HEK293T (cell line): Measurements from ENCODE around the gene OR8B3.
"Not testable (repeated sequence)": the region's sequence is repeated elsewhere in the genome, so short reads cannot be mapped to it uniquely, and the experiment has no call there.

Source experiments
- CTCF ChIA-PET: fragments of 350-600 bp; formaldehyde crosslinking; extraction: SDS; loops from one replicate; lab custom pipeline; 2021; ENCODE audit warnings: antibody characterized with exemption, inconsistent platforms; lab: Yijun Ruan, JAX
- POLR2A ChIA-PET: fragments of 350-600 bp; formaldehyde crosslinking; extraction: SDS; loops from one replicate; lab custom pipeline; 2020; ENCODE audit warnings: antibody characterized with exemption, inconsistent platforms; lab: Yijun Ruan, JAX
- DNase-seq: peaks from one replicate; pipeline ENCODE4 v3.0.0; 2012; ENCODE audit warnings: mixed read lengths; ENCODE audit errors: extremely low spot score
- ARNT ChIP-seq: fragments of 450-650 bp; IDR thresholded peaks from 2 replicates; pipeline ENCODE4 v1.6.1; 2017; ENCODE audit warnings: mild to moderate bottlenecking
- BHLHE40 ChIP-seq: fragments of 450-650 bp; IDR thresholded peaks from 2 replicates; pipeline ENCODE4 v1.6.1; 2016; ENCODE audit warnings: mild to moderate bottlenecking, moderate library complexity, borderline replicate concordance
- CTBP1 ChIP-seq: fragments of 450-650 bp; IDR thresholded peaks from 2 replicates; pipeline ENCODE4 v1.6.1; 2016; ENCODE audit warnings: borderline replicate concordance
- ELF4 ChIP-seq: fragments of 450-650 bp; IDR thresholded peaks from 2 replicates; pipeline ENCODE4 v1.6.1; 2017; ENCODE audit warnings: antibody characterized with exemption
- FOXA1 ChIP-seq: fragments of 450-650 bp; IDR thresholded peaks from 2 replicates; pipeline ENCODE4 v1.6.1; 2016; ENCODE audit warnings: mild to moderate bottlenecking
- FOXK2 ChIP-seq: fragments of 450-650 bp; IDR thresholded peaks from 2 replicates; pipeline ENCODE4 v1.6.1; 2016; ENCODE audit warnings: mild to moderate bottlenecking
- FOXM1 ChIP-seq: fragments of 450-650 bp; IDR thresholded peaks from 2 replicates; pipeline ENCODE4 v1.6.1; 2017; ENCODE audit warnings: mild to moderate bottlenecking, borderline replicate concordance
- HDGF ChIP-seq: fragments of 450-650 bp; IDR thresholded peaks from 2 replicates; pipeline ENCODE4 v1.6.1; 2017; ENCODE audit warnings: antibody characterized with exemption, borderline replicate concordance
- L3MBTL2 ChIP-seq: fragments of 450-650 bp; conservative IDR thresholded peaks from 2 replicates; pipeline ENCODE4 v1.6.1; 2016; ENCODE audit warnings: mild to moderate bottlenecking
- LEF1 ChIP-seq: fragments of 450-650 bp; IDR thresholded peaks from 2 replicates; pipeline ENCODE4 v1.6.1; 2017; ENCODE audit warnings: mild to moderate bottlenecking, borderline replicate concordance
- NFRKB ChIP-seq: fragments of 450-650 bp; IDR thresholded peaks from 2 replicates; pipeline ENCODE4 v1.6.1; 2016; ENCODE audit warnings: mild to moderate bottlenecking, moderate library complexity
- PKNOX1 ChIP-seq: fragments of 450-650 bp; IDR thresholded peaks from 2 replicates; pipeline ENCODE4 v1.6.1; 2016
- SP1 ChIP-seq: fragments of 450-650 bp; IDR thresholded peaks from 2 replicates; pipeline ENCODE4 v1.6.1; 2017
- SUZ12 ChIP-seq: fragments of 450-650 bp; IDR thresholded peaks from 2 replicates; pipeline ENCODE4 v1.6.1; 2016; ENCODE audit warnings: mild to moderate bottlenecking
- TARDBP ChIP-seq: fragments of 450-650 bp; IDR thresholded peaks from 2 replicates; pipeline ENCODE4 v1.6.1; 2016
- ZNF384 ChIP-seq: fragments of 450-650 bp; IDR thresholded peaks from 2 replicates; pipeline ENCODE4 v1.6.1; 2016

The OR8B3 gene

GRCh38 chr11:124415356-124415923, 16.6 kb upstream of the OR8B3 start:
- ChIA-PET CTCF (interaction anchor here (0.6 to 1.6 kb wide), 4 partner anchors 13 to 209 kb away, joined by 4 to 8 read pairs (median 6); no protein-coding TSS in a partner anchor), POLR2A (no interaction called here)
- TF ChIP-seq ZNF384, result peak; percentile 86
- TF ChIP-seq NFRKB, result no peak
- no peak for TF ChIP-seq FOXK2
- TF ChIP-seq L3MBTL2, result no peak
- TF ChIP-seq FOXA1, result no peak
- no peak for TF ChIP-seq SP1
- no peak for DNase-seq

GRCh38 chr11:124409906-124410305, 11.1 kb upstream of the OR8B3 start:
- ChIA-PET POLR2A (no interaction called here), CTCF (no interaction called here)
- DNase-seq, result no peak
- no peak for TF ChIP-seq NFRKB
- TF ChIP-seq FOXM1, result no peak
- TF ChIP-seq SUZ12, result no peak
- TF ChIP-seq PKNOX1, result no peak
- no peak for TF ChIP-seq FOXK2
- TF ChIP-seq FOXA1, result no peak
- TF ChIP-seq HDGF, result no peak
- no peak for TF ChIP-seq BHLHE40
- no peak for TF ChIP-seq ARNT
- TF ChIP-seq L3MBTL2, result no peak

- CTCF ChIA-PET, result no interaction called here
- POLR2A ChIA-PET, result no interaction called here
- DNase-seq, result no peak
Observed at GRCh38 chr11:124405581-124405980, 6.8 kb upstream of the OR8B3 start.

GRCh38 chr11:124403186-124403585, 4.4 kb upstream of the OR8B3 start:
- POLR2A ChIA-PET, DNase-seq: not testable (repeated sequence)
- CTCF ChIA-PET, result interaction anchor here (1.9 to 2.3 kb wide), 2 partner anchors 198 to 333 kb away, joined by 5 to 6 read pairs; no protein-coding TSS in a partner anchor

More at GRCh38 chr11:124405581-124405980, 6.8 kb upstream of the OR8B3 start:
- TF ChIP-seq SP1 (no peak), FOXM1 (no peak), ZNF384 (no peak), TARDBP (no peak), ARNT (no peak), HDGF (no peak), CTBP1 (no peak), PKNOX1 (no peak), LEF1 (no peak), ELF4 (no peak), FOXA1 (no peak), NFRKB (no peak), L3MBTL2 (no peak)

GRCh38 chr11:124402326-124402922, 3.6 kb upstream of the OR8B3 start:
- TF ChIP-seq ELF4 (no peak), LEF1 (no peak), BHLHE40 (no peak), FOXA1 (no peak), FOXK2 (no peak), CTBP1 (no peak), FOXM1 (no peak), ARNT (no peak), SP1 (no peak), HDGF (no peak), SUZ12 (no peak), ZNF384 (no peak), L3MBTL2 (no peak), NFRKB (no peak), PKNOX1 (no peak), TARDBP (no peak)
- ChIA-PET POLR2A (no interaction called here), CTCF (interaction anchor here (0.6 to 2.3 kb wide), 6 partner anchors 13 to 537 kb away, joined by 3 to 7 read pairs (median 4); no protein-coding TSS in a partner anchor)
- DNase-seq, result peak; percentile 55

GRCh38 chr11:124396847-124397246, 2.0 kb downstream of the OR8B3 start:
- DNase-seq, POLR2A ChIA-PET, CTCF ChIA-PET: not testable (repeated sequence)

- no peak for DNase-seq
- POLR2A ChIA-PET, result no interaction called here
- TF ChIP-seq BHLHE40, result no peak
- TF ChIP-seq TARDBP, result no peak
- CTCF ChIA-PET, result no interaction called here
Observed at GRCh38 chr11:124394408-124394807, 4.4 kb downstream of the OR8B3 start.
